ENCODE measurements around the gene ALPK1.

GRCh38 chr4:112251019-112251643, 46.0 kb upstream of the ALPK1 start:
- TF ChIP-seq CTCF (IDR thresholded peaks at IDR 0.05) (no peak), TEAD4 (IDR thresholded peaks at IDR 0.05; ENCODE audit: borderline replicate concordance, insufficient read depth) (no peak), ZBTB33 (IDR thresholded peaks at IDR 0.05; ENCODE audit: borderline replicate concordance, low read depth) (no peak), MXI1 (IDR thresholded peaks at IDR 0.05; ENCODE audit: low read depth, low read length) (no peak), CHD2 (IDR thresholded peaks at IDR 0.05; ENCODE audit: low read length, partially characterized antibody) (no peak), USF2 (IDR thresholded peaks at IDR 0.05; ENCODE audit: borderline replicate concordance, low read depth, low read length) (no peak), JUND (IDR thresholded peaks at IDR 0.05) (no peak), TAF1 (IDR thresholded peaks at IDR 0.05; ENCODE audit: borderline replicate concordance, low read depth, low read length) (no peak), GATA2 (CRISPR knock-in tag; IDR thresholded peaks at IDR 0.05) (no peak), FOXM1 (IDR thresholded peaks at IDR 0.05; ENCODE audit: low read depth) (no peak), EZH2phosphoT487 (IDR thresholded peaks at IDR 0.05; ENCODE audit: borderline replicate concordance, low read depth) (no peak), FOXJ3 (CRISPR knock-in tag; IDR thresholded peaks at IDR 0.05) (no peak), RAD21 (IDR thresholded peaks at IDR 0.05; ENCODE audit: low read length) (no peak), RFX5 (IDR thresholded peaks at IDR 0.05; ENCODE audit: low read length) (no peak)
